HepG2 (cell line): ENCODE results near the gene PEX11G. TPM values are rescaled to one million over a fixed set of nuclear protein-coding genes. Genes with fewer than 3 reads are reported as not detected.

ENCODE experiments used
- AGO1 ChIP-seq: fragments of 200-400 bp; formaldehyde crosslinking; IDR thresholded peaks from 2 replicates; pipeline ENCODE4 v1.6.1; 2017; ENCODE audit warnings: mild to moderate bottlenecking, low read depth, low read length, moderate library complexity; ENCODE audit not compliant: poor library complexity, severe bottlenecking
- HCFC1 ChIP-seq: fragments of 150-350 bp; IDR thresholded peaks from 2 replicates; pipeline ENCODE4 v1.6.1; 2014; ENCODE audit warnings: low read depth, low read length
- IRF2 ChIP-seq: IDR thresholded peaks from 2 replicates; pipeline ENCODE4 v1.6.1; 2018; ENCODE audit warnings: missing genetic modification reagents, missing compliant biosample characterization
- KDM1A ChIP-seq: IDR thresholded peaks from 2 replicates; pipeline ENCODE4 v1.6.1; 2016; ENCODE audit warnings: missing compliant biosample characterization
- MEIS1 ChIP-seq: sonication (generic); formaldehyde crosslinking; IDR thresholded peaks from 2 replicates; pipeline ENCODE4 v1.9.0; 2021; ENCODE audit warnings: mild to moderate bottlenecking, missing genetic modification reagents, moderate library complexity, borderline replicate concordance
- MXI1 ChIP-seq: IDR thresholded peaks from 3 replicates; pipeline ENCODE4 v1.6.1; 2012; ENCODE audit warnings: low read depth, low read length, inconsistent platforms, borderline replicate concordance
- NCOA1 ChIP-seq: sonication (generic); formaldehyde crosslinking; IDR thresholded peaks from 2 replicates; pipeline ENCODE4 v1.9.0; 2021; ENCODE audit warnings: missing genetic modification reagents
- NRL ChIP-seq: sonication (generic); formaldehyde crosslinking; IDR thresholded peaks from 2 replicates; pipeline ENCODE4 v1.5.0; 2020; ENCODE audit warnings: missing genetic modification reagents, mild to moderate bottlenecking, moderate library complexity, borderline replicate concordance
- RBM22 ChIP-seq: fragments of 200-400 bp; formaldehyde crosslinking; optimal IDR thresholded peaks from 2 replicates; pipeline ENCODE3; 2017; ENCODE audit warnings: mild to moderate bottlenecking, low read length, moderate library complexity
- SALL1 ChIP-seq: sonication (generic); formaldehyde crosslinking; IDR thresholded peaks from 2 replicates; pipeline ENCODE4 v1.8.0; 2022; ENCODE audit warnings: mild to moderate bottlenecking, missing genetic modification reagents
- TCF7 ChIP-seq: sonication (generic); IDR thresholded peaks from 2 replicates; pipeline ENCODE4 v1.6.1; 2016; ENCODE audit warnings: antibody characterized with exemption, low read depth
- ZFAT ChIP-seq: sonication (generic); formaldehyde crosslinking; conservative IDR thresholded peaks from 2 replicates; pipeline ENCODE4 v1.8.1; 2023; ENCODE audit warnings: missing genetic modification reagents, inconsistent platforms
- ZNF333 ChIP-seq: sonication (generic); formaldehyde crosslinking; IDR thresholded peaks from 2 replicates; pipeline ENCODE4 v1.4.0; 2020; ENCODE audit warnings: mild to moderate bottlenecking, missing genetic modification reagents, borderline replicate concordance
- ZNF350 ChIP-seq: sonication (generic); formaldehyde crosslinking; IDR thresholded peaks from 2 replicates; pipeline ENCODE4 v1.4.0; 2020; ENCODE audit warnings: mild to moderate bottlenecking, low read depth, missing genetic modification reagents, borderline replicate concordance
- ZNF703 ChIP-seq: sonication (generic); formaldehyde crosslinking; IDR thresholded peaks from 2 replicates; pipeline ENCODE4 v1.5.1; 2020; ENCODE audit warnings: missing genetic modification reagents, mild to moderate bottlenecking, moderate library complexity, borderline replicate concordance
- ZNF83 ChIP-seq: sonication (generic); formaldehyde crosslinking; IDR thresholded peaks from 2 replicates; pipeline ENCODE4 v1.4.0; 2020; ENCODE audit warnings: missing genetic modification reagents, mild to moderate bottlenecking, borderline replicate concordance
- polyA plus RNA-seq, 8 experiments: library from polyadenylated mRNA; depleted of rRNA in 3 of 8; stranded (reverse) in 7 of 8; unstranded in 1 of 8; fragments of >200 nt; fragmentation: Illumina TruSeq in 4 of 8; extraction: Trizol in 4 of 8; gene quantifications; 2 replicates each; pipeline versions ENCODE4 v1.2.1 to v1.2.3, GENCODE V29; 2011 to 2016; ENCODE audit warnings: low read depth in 4 of 8, missing spikeins in 1 of 8, mixed read lengths in 1 of 8; ENCODE audit not compliant: insufficient read depth in 1 of 8
- total RNA-seq, 5 experiments: library from RNA; depleted of rRNA; stranded (reverse); fragments of >200 nt; fragmentation: Illumina TruSeq; extraction: Trizol; gene quantifications; 2 replicates each; pipeline ENCODE4 v1.2.3, GENCODE V29; 2016; ENCODE audit warnings: low read depth in 1 of 5
- TF ChIP-seq, protein P1 (sequence below), 2 experiments: sonication (generic) in 1 of 2; formaldehyde crosslinking in 1 of 2; IDR thresholded peaks; 2 replicates each; pipeline versions ENCODE4 v1.6.1 to v1.9.0; 2014 to 2022; ENCODE audit warnings: antibody characterized with exemption in 1 of 2, borderline replicate concordance in 1 of 2, inconsistent platforms in 1 of 2, low read depth in 1 of 2, missing genetic modification reagents in 1 of 2
- TF ChIP-seq, protein P2 (sequence below): sonication (generic); formaldehyde crosslinking; IDR thresholded peaks from 2 replicates; pipeline ENCODE4 v1.5.0; 2020; ENCODE audit warnings: missing genetic modification reagents
- TF ChIP-seq, protein P3 (sequence below): IDR thresholded peaks from 2 replicates; pipeline ENCODE4 v1.6.1; 2012; ENCODE audit warnings: inconsistent platforms
- TF ChIP-seq, protein P4 (sequence below): sonication (generic); formaldehyde crosslinking; IDR thresholded peaks from 2 replicates; pipeline ENCODE4 v1.4.0; 2020; ENCODE audit warnings: missing genetic modification reagents

Gene PEX11G
- total and polyA plus RNA-seq, 2 of the 13 experiments (the other 11 are each of a cell fraction or from before 2014, with no cell fraction given): not detected

DNA sequence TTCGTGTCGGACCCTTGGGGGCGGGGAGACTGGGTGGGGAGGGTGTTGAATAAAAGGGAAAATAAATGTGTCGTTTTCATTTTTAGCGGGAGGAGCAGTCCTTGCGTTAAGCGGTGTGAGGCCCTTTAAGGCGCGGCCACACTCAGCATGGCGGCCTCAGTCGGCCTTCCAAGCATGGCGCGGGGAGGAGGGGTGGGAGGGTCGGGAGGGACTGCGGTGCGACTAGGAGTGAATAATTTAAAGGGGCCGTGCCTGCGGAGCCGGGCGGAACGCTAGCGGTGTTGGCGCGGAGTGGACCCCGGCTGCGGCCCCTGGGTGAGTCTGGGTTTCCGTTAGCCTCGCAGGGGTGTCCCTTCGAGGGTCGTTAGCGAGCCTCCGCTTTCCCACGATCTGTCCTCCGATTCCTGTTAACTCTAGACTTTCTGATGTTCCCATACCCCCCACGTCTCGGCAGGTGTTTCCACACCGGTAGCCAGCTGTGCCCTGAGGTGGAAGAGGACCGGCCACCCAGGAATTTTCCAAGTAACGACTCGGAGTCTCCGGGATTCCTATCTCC, 45.2 kb upstream of the PEX11G start (continued):
- TF ChIP-seq, protein P1, sequence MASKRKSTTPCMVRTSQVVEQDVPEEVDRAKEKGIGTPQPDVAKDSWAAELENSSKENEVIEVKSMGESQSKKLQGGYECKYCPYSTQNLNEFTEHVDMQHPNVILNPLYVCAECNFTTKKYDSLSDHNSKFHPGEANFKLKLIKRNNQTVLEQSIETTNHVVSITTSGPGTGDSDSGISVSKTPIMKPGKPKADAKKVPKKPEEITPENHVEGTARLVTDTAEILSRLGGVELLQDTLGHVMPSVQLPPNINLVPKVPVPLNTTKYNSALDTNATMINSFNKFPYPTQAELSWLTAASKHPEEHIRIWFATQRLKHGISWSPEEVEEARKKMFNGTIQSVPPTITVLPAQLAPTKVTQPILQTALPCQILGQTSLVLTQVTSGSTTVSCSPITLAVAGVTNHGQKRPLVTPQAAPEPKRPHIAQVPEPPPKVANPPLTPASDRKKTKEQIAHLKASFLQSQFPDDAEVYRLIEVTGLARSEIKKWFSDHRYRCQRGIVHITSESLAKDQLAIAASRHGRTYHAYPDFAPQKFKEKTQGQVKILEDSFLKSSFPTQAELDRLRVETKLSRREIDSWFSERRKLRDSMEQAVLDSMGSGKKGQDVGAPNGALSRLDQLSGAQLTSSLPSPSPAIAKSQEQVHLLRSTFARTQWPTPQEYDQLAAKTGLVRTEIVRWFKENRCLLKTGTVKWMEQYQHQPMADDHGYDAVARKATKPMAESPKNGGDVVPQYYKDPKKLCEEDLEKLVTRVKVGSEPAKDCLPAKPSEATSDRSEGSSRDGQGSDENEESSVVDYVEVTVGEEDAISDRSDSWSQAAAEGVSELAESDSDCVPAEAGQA (IDR thresholded peaks at IDR 0.05; ENCODE audit: low read depth): 0 out of 2 replicates have a peak, but pooled peaks have one; percentile 61
- TF ChIP-seq, protein P1 (CRISPR knock-in tag; IDR thresholded peaks at IDR 0.05; ENCODE audit: borderline replicate concordance): no peak
- no peak for TF ChIP-seq TCF7
- no peak for TF ChIP-seq KDM1A (CRISPR knock-in tag)
- no peak for TF ChIP-seq ZNF703 (CRISPR knock-in tag)
- TF ChIP-seq ZFAT (CRISPR knock-in tag): no peak
- TF ChIP-seq NRL: no peak
- TF ChIP-seq IRF2 (CRISPR knock-in tag): 0 out of 2 replicates have a peak, but pooled peaks have one; percentile 12
- TF ChIP-seq ZNF333 (CRISPR knock-in tag): no peak
- TF ChIP-seq, protein P2, sequence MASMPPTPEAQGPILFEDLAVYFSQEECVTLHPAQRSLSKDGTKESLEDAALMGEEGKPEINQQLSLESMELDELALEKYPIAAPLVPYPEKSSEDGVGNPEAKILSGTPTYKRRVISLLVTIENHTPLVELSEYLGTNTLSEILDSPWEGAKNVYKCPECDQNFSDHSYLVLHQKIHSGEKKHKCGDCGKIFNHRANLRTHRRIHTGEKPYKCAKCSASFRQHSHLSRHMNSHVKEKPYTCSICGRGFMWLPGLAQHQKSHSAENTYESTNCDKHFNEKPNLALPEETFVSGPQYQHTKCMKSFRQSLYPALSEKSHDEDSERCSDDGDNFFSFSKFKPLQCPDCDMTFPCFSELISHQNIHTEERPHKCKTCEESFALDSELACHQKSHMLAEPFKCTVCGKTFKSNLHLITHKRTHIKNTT (CRISPR knock-in tag): no peak
- no peak for TF ChIP-seq RBM22
- TF ChIP-seq, protein P3, sequence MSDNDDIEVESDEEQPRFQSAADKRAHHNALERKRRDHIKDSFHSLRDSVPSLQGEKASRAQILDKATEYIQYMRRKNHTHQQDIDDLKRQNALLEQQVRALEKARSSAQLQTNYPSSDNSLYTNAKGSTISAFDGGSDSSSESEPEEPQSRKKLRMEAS: peak; percentile 76
- TF ChIP-seq, protein P4, sequence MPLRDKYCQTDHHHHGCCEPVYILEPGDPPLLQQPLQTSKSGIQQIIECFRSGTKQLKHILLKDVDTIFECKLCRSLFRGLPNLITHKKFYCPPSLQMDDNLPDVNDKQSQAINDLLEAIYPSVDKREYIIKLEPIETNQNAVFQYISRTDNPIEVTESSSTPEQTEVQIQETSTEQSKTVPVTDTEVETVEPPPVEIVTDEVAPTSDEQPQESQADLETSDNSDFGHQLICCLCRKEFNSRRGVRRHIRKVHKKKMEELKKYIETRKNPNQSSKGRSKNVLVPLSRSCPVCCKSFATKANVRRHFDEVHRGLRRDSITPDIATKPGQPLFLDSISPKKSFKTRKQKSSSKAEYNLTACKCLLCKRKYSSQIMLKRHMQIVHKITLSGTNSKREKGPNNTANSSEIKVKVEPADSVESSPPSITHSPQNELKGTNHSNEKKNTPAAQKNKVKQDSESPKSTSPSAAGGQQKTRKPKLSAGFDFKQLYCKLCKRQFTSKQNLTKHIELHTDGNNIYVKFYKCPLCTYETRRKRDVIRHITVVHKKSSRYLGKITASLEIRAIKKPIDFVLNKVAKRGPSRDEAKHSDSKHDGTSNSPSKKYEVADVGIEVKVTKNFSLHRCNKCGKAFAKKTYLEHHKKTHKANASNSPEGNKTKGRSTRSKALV: no peak
- peak; percentile 78 for TF ChIP-seq HCFC1
- TF ChIP-seq NCOA1 (CRISPR knock-in tag): 0 out of 2 replicates have a peak, but pooled peaks have one; percentile 45
- no peak for TF ChIP-seq ZNF83
- TF ChIP-seq MXI1: peak; percentile 14; the same call in 1 of the 3 replicates
- TF ChIP-seq MEIS1 (CRISPR knock-in tag): no peak
- no peak for TF ChIP-seq ZNF350 (CRISPR knock-in tag)
- peak; percentile 65 for TF ChIP-seq AGO1
- no peak for TF ChIP-seq SALL1
